ENCODE measurements around the gene ZNF804A.
A peak's percentile ranks its signal among the peaks of the same experiment; 100 is the strongest.

Gene ZNF804A

DNA sequence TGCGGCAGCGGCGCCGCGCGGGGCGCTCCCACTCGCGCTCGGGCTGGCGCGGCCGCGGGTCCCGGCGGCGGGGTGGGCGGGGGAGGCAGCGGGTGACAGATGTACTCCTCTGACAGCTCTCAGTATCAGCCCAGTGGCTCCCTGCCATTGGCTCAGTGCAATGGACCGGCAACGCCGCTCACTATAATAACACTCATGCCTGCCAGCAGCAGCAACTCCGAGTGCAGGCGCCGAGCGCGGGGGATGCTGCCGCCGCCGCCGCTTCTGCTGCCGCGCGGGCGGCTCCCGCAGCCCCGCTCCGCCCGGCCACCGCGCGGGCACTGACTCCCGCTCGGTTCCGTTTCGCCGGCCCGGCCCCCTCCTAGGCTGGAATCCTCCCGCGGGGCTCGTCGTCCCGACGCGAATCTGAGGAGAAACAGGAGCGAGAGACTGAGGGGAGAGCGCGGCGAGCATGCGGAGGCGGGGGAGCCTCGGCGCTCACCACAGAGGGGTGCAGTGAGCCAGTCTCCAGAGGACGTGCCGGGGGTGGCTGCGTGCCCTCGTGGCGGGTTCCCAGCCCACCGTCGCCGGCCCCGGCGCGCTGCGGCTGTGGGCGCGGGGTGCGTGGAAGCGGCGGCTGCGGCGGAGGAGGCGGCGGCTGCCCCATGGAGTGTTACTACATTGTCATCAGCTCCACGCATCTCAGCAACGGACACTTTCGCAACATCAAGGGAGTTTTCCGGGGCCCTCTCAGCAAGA lies at the start of gene ZNF804A:
Gene ZNF804A (plus strand): TSS at position 214 of the 738 bp plus-strand sequence. CDS start 431 bp downstream, at position 645.
- peak; percentile 48 to 53 for DNase-seq

DNA sequence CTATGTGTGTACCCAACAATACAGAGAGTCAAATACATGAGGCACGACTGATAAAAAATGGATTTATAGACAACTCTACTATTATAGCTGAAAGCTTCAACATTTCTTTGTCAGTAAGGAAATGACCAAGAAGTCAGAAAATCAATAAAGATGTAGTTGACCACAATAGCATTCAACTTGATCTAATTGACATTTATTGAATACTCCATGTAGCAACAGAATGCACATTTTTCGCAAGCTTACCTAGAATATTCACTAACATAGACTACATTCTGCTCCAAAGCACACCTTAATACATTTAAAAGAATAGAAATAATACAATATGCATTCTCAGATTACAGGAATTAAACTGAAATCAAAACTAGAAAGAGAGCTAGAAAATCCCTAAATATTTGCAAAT lies 49.2 kb upstream of the ZNF804A start:
- no peak for DNase-seq

DNA sequence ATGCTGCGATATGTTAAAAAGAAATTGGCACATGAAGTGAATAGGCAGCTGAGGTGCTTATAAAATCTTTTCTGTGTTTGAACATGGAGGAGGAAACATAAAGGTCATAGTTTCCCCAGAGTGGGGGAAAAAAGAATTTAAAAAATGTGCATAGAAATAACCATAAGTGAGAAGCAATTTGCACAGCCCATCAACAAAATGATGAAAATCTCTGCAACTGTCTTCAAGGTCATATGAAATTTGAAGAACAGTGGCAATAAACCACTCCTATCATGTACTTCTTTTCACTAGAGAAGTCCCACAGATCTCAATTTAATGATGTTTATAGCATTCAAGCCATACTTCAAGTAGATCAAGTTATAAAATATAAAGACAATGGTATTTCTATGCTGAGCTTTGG lies 46.7 kb upstream of the ZNF804A start:
- no peak for DNase-seq

DNA sequence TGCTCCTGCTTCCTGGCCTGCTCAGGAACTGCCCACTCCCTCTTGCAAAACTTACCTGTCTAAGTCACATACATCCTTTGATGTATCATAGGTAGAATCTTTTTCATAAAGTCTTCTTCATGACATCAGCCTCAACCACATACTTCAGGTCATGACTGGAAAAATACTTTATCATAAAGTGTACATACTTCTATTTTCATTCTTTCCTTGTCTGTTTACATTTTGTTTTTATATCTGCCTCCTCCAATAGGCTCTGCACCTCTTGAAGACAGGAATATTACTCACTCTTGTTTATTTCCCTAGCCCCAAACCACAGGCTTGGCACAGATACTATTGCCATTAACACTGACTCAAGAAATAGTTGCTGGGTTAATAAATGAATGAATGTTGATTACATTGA lies 43.6 kb upstream of the ZNF804A start:
- no peak for DNase-seq

DNA sequence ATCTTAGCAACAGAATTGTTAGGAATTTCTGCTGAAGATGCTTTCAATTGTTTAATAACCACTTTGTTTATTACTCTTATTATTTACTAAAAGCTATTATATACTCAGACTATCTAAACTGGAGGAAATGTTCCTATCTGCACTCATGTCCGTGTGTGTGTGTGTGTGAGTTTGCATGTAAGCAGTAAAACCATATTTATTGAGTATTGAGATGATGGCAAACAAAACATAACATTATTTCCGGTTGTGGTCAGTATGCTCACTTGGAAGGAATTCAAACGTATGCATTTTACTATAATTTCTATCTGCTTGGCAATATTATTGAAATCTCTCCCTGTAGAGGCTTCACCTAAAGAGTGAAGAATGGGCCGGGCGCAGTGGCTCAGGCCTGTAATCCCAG lies 43.0 kb upstream of the ZNF804A start:
- DNase-seq = no peak

DNA sequence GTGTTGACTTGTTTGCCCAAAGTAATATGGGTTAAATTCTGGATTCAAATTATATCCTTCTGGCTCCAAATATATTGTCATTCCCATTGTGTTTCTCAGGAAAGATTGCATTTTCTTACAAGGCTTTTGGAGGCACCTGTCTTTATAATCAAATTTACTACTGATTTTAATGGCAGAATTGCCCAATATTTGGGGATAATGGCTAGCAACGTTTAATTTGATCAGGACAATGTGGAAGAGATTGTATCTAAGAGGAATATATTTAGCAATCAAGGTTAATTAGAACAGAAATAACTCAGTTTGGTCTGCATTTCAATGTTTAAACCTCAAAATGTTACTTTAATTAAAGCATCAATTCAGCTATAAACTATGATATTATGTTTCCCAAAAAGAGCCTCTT lies 41.7 kb upstream of the ZNF804A start:
- DNase-seq = no peak

DNA sequence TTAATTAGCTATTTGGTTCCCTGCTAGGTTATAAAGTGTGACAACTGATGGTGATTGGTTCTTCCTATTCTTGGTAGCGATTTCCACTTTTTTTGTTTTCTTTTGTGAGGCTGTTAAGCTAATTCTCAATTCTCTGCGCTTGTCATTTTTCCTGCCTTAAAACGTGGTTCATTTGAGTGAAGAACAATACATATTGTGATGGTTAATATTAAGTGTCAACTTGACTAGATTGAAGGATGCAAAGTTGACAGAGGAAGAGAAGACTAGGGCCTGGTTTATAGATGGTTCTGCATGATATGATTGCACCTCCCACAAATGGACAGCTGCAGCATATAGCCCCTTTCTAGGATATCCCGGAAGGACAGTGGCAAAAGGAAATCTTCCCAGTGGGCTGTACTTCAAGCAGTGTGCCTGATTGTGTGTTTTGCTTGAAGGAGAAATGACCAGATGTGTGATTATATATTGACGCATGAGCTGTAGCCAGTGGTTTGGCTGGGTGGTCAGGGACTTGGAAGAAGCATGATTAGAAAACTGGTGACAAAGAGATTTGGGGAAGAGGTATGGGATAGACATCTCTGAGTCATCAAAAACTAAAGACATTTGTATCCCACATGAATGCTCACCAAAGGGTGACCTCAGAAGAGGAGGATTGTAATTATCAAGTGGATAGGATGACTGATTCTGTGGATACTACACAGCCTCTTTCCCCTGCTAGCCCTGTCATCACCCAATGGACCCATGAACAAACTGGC lies 39.4 kb upstream of the ZNF804A start:
- DNase-seq = no peak

DNA sequence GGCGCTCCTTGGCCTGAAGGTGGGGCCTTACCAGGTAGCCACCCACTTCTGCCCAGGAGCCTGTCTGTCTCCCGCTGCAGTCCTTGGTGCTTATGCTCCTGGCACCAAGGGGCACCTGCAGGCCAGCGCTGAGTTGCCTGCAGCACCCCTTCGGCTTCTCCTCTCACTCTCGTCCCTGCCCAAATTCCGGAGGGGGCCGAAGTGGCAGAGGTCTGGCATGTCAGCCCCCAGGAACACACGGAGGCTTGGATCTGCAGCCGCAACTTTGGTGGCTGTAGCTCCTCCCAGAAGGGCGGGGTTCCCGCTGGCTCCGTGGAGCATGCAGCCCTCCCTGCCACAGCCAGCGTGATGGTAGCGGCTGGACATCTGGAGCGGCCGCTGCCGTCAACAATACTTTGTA lies 37.7 kb upstream of the ZNF804A start:
- DNase-seq = no peak

DNA sequence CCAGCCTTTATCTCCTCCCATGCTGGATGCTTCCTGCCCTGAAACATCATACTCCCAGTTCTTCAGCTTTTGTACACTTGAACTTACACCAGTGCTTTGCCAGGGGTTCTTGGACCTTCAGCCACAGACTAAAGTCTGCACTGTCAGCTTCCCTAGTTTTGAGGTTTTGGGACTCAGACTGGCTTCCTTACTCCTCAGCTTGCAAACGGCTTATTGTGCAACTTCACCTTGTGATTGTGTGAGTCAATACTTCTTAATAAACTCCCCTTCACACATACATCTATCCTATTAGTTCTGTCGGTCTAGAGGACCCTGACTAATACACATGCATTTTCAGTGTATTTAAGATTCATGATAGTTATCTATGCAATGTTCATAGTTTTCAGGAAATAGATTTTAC lies 35.8 kb upstream of the ZNF804A start:
- no peak for DNase-seq

DNA sequence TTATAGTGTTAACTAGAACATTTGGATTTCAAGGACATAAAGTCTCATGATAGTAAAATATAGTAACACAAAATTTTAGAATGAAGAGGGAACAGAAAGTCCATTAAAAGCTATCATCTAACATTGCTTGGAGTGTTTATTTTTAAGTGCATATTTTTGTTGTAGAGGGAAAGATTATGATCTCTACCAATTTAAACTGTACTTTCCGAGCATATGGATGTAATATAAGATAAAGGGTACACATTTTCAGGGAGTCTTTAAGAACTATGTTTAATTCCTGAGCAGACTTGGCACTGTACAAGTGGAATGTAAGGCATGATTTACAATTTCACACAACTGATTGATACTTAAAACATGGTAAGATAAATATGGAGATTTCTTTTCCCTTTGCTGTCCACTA lies 34.2 kb upstream of the ZNF804A start:
- no peak for DNase-seq

DNA sequence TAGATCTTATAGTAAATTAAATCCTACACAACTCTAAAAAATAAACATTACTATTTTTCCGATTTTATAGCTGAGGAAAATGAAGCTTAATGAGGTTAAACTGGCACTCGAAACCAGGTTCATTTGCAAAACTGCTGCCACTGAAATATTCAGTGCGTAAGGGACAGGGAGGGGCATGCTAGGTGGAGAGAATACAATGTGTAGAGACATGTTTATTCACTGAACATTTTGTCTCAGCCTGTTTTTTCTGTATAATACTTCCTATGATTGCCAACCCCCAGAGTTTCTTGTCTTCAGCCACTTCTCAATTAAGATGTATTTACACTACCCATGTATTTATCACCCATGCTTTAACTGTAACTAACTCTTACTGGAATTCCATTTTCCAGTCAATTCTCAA lies 31.6 kb upstream of the ZNF804A start:
- no peak for DNase-seq

DNA sequence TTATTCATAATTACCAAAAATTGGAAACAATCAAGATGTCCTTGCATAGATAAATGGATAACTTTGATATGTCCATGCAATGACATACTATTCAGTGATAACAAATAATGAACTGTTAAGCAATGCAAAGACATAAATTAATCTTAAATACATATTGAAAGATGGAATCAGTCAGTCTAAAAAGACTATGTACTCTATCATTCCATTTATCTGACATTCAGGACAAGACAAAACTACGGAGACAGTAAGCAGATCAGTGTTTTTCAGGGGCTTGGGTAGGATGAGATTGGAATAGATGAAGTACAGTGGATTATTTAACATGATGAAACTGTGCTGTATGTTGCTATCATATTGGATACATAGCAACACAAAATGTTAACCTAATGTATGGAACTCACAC lies 21.3 kb upstream of the ZNF804A start:
- no peak for DNase-seq

DNA sequence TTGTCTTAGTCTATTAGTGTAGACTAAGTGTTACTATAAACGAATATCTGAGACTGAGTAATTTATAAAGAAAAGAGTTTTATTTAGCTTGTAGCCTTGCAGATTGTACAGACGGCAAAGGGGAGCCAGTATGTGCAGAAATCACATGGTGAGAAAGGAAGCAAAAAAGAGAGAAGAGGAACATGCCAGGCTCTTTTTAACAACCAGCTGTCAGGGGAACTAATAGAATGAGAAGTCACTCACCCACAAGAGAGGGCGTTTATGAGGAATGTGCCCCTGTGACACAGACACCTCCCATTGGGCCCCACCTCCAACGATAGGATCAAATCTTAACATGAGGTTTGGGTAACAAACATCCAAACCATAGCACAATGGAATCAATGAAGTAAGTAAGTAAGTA lies 20.6 kb upstream of the ZNF804A start:
- no peak for DNase-seq

DNA sequence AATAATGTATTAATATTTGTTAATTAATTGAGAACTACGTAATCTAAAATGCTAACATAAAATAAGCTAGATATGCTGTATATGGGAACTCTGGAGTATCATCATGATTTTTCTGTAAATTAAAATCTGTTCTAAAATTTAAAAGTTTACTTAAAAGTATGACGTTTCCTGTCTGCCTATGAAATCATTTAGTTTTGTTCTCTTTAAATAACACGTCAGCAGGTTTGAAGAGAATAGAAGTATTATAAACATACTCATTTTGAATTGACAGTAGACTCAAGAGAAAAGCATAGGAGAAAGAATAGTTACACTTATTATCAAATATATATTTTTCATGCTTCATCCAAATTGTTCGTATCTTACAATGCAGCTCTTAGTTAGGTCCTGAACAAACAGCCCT lies 19.1 kb upstream of the ZNF804A start:
- no peak for DNase-seq

DNA sequence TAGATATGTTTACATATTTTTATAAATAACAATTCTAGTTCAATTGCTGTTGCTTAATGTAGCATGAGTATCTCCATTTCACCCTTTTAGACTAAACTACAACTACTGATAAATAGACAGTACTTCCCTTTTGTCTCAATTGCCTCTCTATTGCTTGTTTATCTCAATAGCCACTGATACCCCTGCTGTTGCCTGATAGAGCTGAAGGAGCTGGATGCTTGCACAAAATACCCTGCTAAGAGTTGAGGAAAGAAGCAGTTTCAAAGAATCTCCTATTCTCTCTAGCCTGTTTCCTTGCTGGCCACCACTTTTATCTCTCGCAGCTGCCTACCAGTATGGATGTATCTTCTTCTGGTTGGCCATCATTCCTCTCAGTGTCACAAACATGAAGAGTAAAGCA lies 16.9 kb upstream of the ZNF804A start:
- DNase-seq = no peak

DNA sequence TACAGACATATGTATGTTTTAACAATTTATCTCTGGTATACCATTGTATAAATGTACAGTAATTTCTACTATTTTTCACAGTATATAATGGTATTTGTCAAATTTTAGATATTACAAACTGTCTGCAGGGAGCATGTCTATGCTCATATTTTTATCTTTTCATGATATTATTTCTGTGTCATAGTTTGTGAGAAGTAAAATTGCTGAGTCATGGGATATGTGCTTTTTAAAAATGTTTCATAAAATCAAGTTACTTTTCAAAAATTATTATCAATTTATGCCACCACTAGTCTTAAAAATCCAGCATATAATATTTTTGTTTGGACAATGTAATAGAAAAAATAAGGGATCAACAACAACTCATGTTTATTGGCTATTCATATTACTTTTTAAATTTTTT lies 9.1 kb upstream of the ZNF804A start:
- DNase-seq = no peak

DNA sequence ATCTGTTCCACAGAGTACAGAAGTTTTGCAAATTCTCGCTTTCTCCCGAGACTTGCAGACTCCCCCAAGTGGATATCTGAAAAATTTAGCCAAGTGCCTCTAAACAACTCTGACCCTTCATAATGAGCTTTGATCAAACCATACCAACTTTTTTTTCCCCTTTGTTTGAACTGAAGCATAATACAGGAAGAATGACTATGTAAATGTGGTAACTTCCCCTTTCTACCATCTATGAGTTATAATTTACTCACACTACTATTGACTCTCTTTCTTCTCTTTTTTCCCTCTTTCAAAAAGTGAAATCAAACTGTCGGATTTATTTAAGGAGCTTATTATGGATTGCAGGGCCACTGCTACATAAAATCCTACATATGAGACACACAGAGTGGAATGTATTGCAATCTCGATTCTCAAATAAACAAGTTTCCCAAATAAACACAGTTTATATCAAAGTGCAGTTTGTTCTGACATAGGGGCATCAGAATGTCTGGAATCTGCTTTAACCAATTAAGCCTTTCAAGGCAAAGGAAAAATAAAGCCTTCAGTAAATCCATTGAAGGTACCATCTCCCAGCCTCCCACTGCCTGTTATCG lies 1.4 kb upstream of the ZNF804A start:
- DNase-seq = peak in 1 of 2 donors; percentile 34

DNA sequence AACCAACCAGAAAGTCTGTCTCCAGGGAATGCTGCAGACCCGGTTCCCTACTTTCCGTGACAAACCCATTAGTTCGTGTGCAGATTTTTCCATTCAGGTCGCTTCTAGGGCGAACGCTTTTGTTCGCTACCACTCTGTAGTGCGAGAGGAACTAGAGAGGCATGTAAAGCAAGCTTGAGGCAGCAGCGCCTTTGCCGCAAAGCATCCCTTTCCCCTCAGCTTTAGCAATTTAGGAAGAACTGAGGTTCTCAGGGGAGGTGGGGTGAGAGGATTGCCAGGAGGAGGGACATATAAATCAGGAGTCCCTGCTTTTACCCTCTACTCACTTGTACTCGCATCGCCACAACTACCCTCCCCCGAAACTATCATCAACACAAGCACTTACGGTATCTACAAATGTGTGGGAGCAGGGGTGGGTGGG lies 748 bp upstream of the ZNF804A start:
- peak; percentile 46 to 47 for DNase-seq

DNA sequence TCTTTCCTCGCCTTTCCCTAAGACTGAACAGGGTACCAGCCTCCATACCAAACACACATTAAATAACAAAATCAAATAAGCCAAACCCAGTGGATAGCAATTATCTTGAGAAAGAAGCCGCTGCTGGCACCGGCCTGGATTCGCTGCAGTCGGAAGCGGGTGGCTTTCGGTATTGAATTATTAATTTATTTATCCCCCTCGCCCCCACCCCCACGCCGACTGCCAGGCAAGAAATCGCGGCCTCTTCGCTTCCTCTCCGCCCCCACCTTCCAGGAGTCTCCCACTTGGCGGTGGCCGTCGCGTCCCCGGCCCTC lies 370 bp upstream of the ZNF804A start:
- DNase-seq = no peak

DNA sequence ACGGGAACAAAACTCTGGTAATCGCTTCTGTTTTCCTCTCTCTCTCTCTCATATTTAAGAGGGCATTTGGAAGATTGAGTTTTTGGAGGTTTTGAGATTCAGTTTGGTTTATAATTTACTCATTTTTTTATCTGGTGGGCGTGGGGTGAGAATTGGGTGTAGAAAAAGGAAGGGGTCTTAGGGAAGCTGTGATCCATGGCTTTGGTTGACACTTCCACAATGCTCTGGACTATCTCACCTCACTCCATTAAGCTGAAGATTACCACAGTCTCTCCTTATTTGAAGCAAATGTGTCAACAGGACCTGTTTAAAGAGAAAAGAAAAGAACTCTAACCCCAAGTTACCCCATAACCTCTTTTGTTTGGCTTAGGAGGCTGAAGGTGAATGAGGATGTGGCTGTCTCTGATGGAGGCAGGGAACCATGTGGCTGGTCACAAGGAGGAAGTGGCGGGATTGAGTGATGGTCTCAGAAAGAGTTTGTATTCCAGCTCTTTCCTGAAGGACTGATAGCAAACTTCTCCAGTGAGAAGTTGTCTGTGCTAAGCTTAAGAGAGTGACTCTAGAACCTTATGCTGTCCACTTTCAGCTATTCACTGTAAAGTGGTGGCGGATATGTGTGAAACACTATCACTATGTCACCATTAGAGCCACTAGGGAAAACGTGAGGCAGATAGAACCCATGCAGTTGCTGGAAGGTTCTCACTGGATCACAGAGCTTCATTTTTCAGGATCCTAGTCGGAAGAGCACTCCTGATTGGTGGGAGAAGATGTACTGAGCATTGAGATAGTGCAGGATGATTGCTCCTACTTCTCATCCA lies 934 bp downstream of the ZNF804A start:
- no peak for DNase-seq

DNA sequence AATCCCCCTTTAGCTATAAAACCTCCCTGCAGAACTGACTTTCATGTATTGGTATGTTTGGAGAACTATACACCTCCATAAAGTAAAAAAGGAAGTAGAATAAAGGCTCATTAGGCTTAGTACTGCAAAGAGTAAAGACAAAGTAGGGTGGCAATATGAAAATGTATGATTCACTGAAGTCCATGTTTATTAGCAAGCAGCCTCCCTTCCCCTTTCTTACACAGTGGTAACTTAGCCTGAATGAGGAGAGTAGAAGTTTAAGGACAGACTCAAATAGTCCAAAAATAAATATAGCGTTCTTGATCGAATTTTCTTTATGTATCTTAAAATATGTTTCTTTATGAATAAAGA lies 1.5 kb downstream of the ZNF804A start:
- DNase-seq = no peak

DNA sequence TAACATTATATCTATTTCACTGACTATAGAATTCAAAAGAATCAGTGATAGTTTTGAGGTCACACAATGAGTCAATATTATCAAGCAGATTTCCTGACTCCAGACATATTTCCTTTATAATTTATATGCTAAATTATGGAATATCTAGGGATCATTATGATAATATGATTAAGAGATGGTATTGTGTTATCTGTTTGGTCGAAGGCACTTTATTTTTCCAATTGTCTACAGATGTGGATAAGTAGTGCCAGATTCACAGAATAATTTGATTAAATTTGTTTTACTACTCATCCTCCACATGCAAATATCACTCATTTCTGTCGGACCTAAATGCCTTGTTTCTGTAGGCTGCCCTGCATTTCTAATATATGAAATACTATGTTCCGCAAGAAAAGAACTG lies 4.4 kb downstream of the ZNF804A start:
- DNase-seq = no peak

DNA sequence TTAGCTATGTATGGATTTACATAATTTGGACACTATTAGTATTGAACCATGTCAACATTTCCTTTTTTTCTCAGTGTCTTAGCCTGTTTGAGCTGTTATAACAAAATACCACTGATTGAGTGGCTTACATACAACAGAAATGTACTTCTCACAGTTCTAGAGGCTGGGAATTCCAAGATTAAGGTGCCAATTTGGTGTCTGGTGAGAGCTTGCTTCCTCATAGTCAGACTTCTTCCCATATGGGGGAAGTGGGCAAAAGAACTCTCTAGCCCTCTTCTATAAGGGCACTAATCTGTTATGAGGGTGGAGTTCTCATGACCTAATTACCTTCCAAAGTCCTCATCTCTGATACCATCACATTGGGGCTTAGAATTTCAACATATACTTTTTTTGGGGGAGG lies 12.6 kb downstream of the ZNF804A start:
- DNase-seq = no peak

Measured in hippocampal formation (tissue), 2 donors.